ENCODE measurements around the gene CTSD. TPM values are rescaled to one million over a fixed set of nuclear protein-coding genes. Genes with fewer than 3 reads are reported as not detected.

Gene CTSD
- total RNA-seq, 6 donors from 2014 or later = 993 to 3,355 (median 2,221) TPM

DNA sequence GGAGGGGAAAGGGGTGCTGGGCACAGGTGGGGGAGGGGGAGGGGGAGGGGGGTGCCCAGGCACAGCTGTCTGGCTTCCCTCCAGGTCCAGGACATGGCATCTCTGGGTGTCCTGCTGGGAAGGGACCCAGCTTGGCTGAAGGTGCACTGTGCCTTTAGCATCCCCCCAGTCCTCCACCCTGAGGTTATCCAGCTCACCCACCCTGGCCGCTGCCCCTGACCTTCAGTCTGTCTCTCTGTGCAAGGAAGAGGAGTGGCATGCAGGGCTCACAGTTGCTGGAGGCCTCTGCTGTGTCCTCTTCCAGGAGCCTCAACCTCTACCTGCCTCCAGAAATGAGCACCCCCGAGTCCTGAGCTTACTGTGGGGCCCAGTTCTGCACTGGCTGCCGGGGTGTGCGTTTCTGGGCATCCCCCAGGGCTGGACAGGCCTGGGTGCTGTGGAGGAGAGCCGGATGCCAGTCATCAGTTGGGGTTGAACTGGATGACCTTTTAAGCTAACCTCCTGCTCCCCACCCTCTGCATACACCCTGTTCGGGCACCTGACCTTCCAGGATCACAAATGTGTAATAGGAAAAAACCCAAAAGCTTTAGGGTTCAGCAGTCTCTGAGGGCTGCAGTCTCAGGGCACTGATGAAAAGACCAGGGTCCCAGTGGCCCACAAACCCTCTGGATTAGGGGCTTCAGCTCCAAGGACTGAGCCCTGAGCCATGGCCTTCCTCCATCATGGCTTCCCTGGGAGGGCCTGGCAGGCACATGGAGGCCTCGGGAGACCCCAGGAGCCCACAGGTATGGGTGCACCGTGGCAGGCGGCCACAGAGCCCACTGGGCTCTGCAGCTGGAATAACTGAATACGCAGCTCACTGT, 9.6 kb upstream of the CTSD start:
- Histone ChIP-seq H3K27me3 (no peaks in the 10 kb centered on the region), H3K27ac (peak overlapping the region; percentile 65 to 84 (median 76)), H3K36me3 (no peaks in the 10 kb centered on the region), H3K4me3 (no peak overlapping the region), H3K4me1 (peaks cover 10 to 26% (median 19%) of the 10 kb centered on the region in 4 donors), H3K9me3 (peaks cover 0 to 3% (median 0%) of the 10 kb centered on the region in 4 donors)
- ATAC-seq (ENCODE audit: low FRiP score in 2 of 2) = no peak
- DNase-seq = peak in 1 of 2 donors; percentile 42
- TF ChIP-seq, protein P1, sequence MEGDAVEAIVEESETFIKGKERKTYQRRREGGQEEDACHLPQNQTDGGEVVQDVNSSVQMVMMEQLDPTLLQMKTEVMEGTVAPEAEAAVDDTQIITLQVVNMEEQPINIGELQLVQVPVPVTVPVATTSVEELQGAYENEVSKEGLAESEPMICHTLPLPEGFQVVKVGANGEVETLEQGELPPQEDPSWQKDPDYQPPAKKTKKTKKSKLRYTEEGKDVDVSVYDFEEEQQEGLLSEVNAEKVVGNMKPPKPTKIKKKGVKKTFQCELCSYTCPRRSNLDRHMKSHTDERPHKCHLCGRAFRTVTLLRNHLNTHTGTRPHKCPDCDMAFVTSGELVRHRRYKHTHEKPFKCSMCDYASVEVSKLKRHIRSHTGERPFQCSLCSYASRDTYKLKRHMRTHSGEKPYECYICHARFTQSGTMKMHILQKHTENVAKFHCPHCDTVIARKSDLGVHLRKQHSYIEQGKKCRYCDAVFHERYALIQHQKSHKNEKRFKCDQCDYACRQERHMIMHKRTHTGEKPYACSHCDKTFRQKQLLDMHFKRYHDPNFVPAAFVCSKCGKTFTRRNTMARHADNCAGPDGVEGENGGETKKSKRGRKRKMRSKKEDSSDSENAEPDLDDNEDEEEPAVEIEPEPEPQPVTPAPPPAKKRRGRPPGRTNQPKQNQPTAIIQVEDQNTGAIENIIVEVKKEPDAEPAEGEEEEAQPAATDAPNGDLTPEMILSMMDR (IDR thresholded peaks at IDR 0.05) = no peak
- TF ChIP-seq EP300 (IDR thresholded peaks at IDR 0.05) (no peak), POLR2A (IDR thresholded peaks at IDR 0.05) (no peak), POLR2AphosphoS5 (IDR thresholded peaks at IDR 0.05) (no peak)
- WGBS, 2 donors = 87 to 91% methylated on average over 3 to 10 of the region's 10 CpGs

DNA sequence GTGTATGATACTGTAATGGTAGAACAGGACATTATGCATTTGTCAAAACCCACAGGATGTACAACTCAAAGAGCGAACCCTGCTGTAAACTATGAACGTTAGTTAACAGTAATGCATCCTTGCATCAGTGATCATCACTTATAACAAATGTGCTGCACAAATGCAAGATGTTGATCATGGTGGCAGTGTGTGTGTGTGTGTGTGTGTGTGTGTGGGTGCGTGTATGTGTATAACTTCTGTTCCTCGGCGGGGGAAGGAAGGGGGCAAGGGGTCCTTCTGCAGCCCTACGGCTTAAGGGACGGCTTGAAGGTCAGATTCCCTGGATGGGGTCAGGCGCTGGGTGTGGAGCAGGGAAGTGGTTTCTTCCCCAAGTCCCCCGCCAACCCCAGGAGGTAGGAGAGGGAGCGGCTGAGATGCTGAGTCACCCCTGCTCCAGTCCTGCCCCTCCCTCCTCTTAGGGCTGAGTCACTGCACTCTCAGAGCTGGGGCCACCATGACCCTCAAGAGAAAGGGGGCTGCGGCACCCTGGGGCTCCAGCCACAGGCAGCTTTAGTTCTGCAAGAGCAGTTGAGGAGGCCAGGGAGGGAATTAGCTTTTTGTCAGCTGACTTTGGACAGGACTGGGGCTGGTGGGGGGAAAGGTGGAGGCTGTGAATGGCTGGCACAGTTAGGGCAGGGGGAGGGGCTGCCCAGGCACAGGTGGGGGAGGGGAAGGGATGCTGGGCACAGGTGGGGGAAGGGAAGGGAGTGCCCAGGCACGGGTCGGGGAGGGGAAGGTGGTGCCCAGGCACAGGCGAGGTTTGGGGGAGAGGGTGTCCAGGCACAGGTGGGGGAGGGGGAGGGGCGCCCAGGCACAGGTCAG, 8.8 kb upstream of the CTSD start:
- no peaks in the 10 kb centered on the region for H3K27me3 ChIP-seq
- ATAC-seq (ENCODE audit: low FRiP score in 2 of 2) (peak; percentile 92 to 95), DNase-seq (peak in 1 of 2 donors; percentile 90)
- peaks cover 0 to 3% (median 0%) of the 10 kb centered on the region in 4 donors for H3K9me3 ChIP-seq
- H3K4me3 ChIP-seq = no peak overlapping the region
- TF ChIP-seq, protein P1 (IDR thresholded peaks at IDR 0.05) = no peak
- no peak for TF ChIP-seq POLR2AphosphoS5 (IDR thresholded peaks at IDR 0.05)
- no peak for TF ChIP-seq POLR2A (IDR thresholded peaks at IDR 0.05)
- no peak for TF ChIP-seq EP300 (IDR thresholded peaks at IDR 0.05)
- H3K27ac ChIP-seq = peak overlapping the region; percentile 65 to 84 (median 76)
- WGBS, 2 donors = 21 to 38% methylated on average over 9 to 14 of the region's 15 CpGs
- H3K36me3 ChIP-seq = no peaks in the 10 kb centered on the region
- peaks cover 10 to 22% (median 18%) of the 10 kb centered on the region in 4 donors for H3K4me1 ChIP-seq

DNA sequence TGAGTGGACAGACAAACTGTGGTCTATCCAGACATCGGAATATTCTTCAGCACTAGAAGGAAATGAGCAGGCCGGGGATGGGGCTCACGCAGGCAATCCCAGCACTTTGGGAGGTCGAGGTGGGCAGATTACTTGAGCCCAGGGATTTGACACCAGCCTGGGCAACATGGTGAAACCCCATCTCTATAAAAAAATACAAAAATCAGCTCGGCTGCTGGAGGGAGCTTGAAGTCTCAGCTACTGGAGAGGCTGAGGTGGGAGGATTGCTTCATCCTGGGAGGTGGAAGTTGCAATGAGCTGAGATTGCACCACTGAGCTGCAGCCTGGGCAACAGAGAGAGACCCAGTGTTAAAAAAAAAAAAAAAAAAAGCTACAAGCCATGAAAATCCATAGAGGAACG, 8.0 kb upstream of the CTSD start:
- WGBS, 2 donors = 57 to 69% methylated on average over 6 of the region's 6 CpGs
- Histone ChIP-seq H3K4me3 (no peak overlapping the region), H3K4me1 (peaks cover 10 to 22% (median 18%) of the 10 kb centered on the region in 4 donors), H3K9me3 (peaks cover 0 to 3% (median 0%) of the 10 kb centered on the region in 4 donors), H3K36me3 (no peaks in the 10 kb centered on the region), H3K27ac (peak overlapping the region; percentile 65 to 84 (median 76)), H3K27me3 (no peaks in the 10 kb centered on the region)
- ATAC-seq (ENCODE audit: low FRiP score in 2 of 2) (peak; percentile 46 to 71), DNase-seq (peak in 1 of 2 donors; percentile 80)
- TF ChIP-seq EP300 (IDR thresholded peaks at IDR 0.05) = no peak
- peak in 1 of 2 donors; percentile 7 for TF ChIP-seq POLR2AphosphoS5 (IDR thresholded peaks at IDR 0.05)

DNA sequence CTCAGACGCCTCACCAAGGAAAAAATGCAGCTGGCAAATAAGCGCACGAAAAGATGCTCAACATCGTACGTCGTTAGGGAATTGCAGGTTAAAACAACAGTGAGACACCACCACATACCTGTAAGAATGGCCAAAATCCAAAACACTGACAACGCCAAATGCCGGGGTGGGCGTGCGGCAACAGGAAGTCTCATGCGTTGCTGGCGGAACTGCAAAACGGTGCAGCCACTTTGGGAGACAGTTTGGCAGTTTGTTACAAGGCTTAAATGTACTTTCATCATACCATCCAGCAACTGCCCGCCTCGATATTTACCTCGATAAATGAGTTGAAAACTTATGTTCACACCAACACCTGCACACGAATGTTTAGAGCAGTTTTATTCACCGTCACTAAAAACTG, 7.5 kb upstream of the CTSD start:
- Histone ChIP-seq H3K4me3 (no peak overlapping the region), H3K27me3 (no peaks in the 10 kb centered on the region), H3K4me1 (peaks cover 10 to 22% (median 18%) of the 10 kb centered on the region in 4 donors), H3K9me3 (peaks cover 0 to under 1% (median 0%) of the 10 kb centered on the region in 4 donors), H3K36me3 (no peaks in the 10 kb centered on the region), H3K27ac (peak overlapping the region; percentile 65 to 84 (median 76))
- DNase-seq (peak in 1 of 2 donors; percentile 36), ATAC-seq (ENCODE audit: low FRiP score in 2 of 2) (no peak)
- WGBS, 2 donors = 73% methylated on average over 18 of the region's 18 CpGs
- TF ChIP-seq EP300 (IDR thresholded peaks at IDR 0.05) = no peak
- TF ChIP-seq, protein P1 (IDR thresholded peaks at IDR 0.05) = no peak
- TF ChIP-seq POLR2A (IDR thresholded peaks at IDR 0.05) = no peak
- no peak for TF ChIP-seq POLR2AphosphoS5 (IDR thresholded peaks at IDR 0.05)

DNA sequence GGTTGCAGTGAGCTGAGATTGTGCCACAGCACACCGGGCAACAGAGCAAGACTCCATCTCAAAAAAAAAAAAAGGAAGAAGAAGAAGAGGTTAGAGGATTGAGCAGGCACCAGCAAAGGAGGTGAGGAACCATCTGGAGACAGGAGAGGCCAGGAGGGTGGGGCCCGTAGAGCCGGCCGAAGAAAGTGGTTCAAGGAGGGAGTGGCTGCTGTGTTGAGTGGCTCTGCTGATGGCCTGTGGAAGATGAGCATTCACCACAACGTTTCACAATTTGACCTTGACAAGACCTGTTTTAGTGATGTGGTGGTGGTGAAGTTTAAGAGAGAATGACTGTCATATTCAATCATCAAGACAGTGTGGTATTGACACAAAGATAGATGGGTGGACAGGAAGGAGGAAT, 6.8 kb upstream of the CTSD start:
- no peaks in the 10 kb centered on the region for H3K9me3 ChIP-seq
- ATAC-seq (ENCODE audit: low FRiP score in 2 of 2) (no peak), DNase-seq (peak in 1 of 2 donors; percentile 58)
- TF ChIP-seq POLR2A (IDR thresholded peaks at IDR 0.05) (no peak), POLR2AphosphoS5 (IDR thresholded peaks at IDR 0.05) (no peak), EP300 (IDR thresholded peaks at IDR 0.05) (no peak)
- TF ChIP-seq, protein P1 (IDR thresholded peaks at IDR 0.05) = no peak
- peaks cover 10 to 22% (median 18%) of the 10 kb centered on the region in 4 donors for H3K4me1 ChIP-seq
- H3K36me3 ChIP-seq = no peaks in the 10 kb centered on the region
- no peaks in the 10 kb centered on the region for H3K27me3 ChIP-seq
- WGBS, 2 donors = 55 to 66% methylated on average over 5 of the region's 5 CpGs
- peak overlapping the region in 3 of 4 donors; percentile 71 to 84 (median 82) for H3K27ac ChIP-seq
- H3K4me3 ChIP-seq = no peak overlapping the region
